ENCODE results near the gene TMEM259. TPM values are rescaled to one million over a fixed set of nuclear protein-coding genes. Genes with fewer than 3 reads are reported as not detected.

Gene TMEM259
- total RNA-seq, 2 donors from 2014 or later: 183 to 267 TPM

DNA sequence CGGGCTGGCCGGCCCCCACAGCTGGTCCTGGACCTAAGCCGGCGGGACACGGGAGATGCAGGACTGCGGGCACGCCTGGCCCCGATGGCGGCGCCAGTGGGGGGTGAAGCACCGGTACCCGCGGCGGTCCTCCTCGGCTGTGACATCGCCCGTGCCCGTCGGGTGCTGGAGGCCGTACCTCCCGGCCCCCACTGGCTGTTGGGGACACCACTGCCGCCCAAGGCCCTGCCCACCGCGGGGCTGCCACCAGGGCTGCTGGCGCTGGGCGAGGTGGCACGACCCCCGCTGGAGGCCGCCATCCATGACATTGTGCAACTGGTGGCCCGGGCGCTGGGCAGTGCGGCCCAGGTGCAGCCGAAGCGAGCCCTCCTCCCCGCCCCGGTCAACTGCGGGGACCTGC lies 17.6 kb downstream of the TMEM259 start:
- Histone ChIP-seq H3K36me3 (no peaks in the 10 kb centered on the region), H3K27ac (no peak overlapping the region), H3K4me1 (ENCODE audit: control insufficient read depth in 1 of 2, low read depth in 2 of 2) (peaks cover 0 to 3% of the 10 kb centered on the region in 2 donors), H3K27me3 (replicated peaks; ENCODE audit: insufficient read depth) (peaks cover 7% of the 10 kb centered on the region), H3K9me3 (no peaks in the 10 kb centered on the region), H3K4me3 (no peak overlapping the region)
- TF ChIP-seq, protein P1, sequence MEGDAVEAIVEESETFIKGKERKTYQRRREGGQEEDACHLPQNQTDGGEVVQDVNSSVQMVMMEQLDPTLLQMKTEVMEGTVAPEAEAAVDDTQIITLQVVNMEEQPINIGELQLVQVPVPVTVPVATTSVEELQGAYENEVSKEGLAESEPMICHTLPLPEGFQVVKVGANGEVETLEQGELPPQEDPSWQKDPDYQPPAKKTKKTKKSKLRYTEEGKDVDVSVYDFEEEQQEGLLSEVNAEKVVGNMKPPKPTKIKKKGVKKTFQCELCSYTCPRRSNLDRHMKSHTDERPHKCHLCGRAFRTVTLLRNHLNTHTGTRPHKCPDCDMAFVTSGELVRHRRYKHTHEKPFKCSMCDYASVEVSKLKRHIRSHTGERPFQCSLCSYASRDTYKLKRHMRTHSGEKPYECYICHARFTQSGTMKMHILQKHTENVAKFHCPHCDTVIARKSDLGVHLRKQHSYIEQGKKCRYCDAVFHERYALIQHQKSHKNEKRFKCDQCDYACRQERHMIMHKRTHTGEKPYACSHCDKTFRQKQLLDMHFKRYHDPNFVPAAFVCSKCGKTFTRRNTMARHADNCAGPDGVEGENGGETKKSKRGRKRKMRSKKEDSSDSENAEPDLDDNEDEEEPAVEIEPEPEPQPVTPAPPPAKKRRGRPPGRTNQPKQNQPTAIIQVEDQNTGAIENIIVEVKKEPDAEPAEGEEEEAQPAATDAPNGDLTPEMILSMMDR (IDR thresholded peaks at IDR 0.05): no peak
- DNase-seq (ENCODE audit: low spot score) (no peak), ATAC-seq (ENCODE audit: insufficient number of reproducible peaks, low FRiP score, low read depth) (no peak)

DNA sequence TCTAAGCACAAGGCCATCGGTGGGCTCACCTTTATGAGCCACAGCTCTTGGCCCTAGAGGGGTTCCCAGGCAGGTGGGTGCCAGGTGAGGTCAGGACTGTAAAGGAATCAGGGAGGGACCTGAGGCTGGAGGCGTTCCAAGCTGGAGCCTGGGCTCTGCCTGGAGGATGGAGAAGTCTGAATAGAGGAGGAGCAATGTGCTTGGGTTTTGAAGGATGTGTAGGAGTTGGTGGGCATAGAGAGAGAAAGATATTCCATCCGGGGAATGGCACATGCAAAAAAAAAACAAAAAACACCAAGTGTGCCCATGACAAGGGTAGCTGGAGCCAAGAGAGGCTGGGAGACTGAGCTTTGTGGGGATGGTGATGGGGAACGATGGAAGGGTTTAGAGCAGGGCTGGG lies 18.3 kb downstream of the TMEM259 start:
- DNase-seq (ENCODE audit: low spot score) (no peak), ATAC-seq (ENCODE audit: insufficient number of reproducible peaks, low FRiP score, low read depth) (no peak)
- H3K27me3 ChIP-seq (replicated peaks; ENCODE audit: insufficient read depth): peaks cover 7% of the 10 kb centered on the region
- H3K27ac ChIP-seq: no peak overlapping the region
- no peak overlapping the region for H3K4me3 ChIP-seq
- peaks cover 0 to 3% of the 10 kb centered on the region in 2 donors for H3K4me1 ChIP-seq (ENCODE audit: control insufficient read depth in 1 of 2, low read depth in 2 of 2)
- H3K9me3 ChIP-seq: no peaks in the 10 kb centered on the region
- TF ChIP-seq, protein P1 (IDR thresholded peaks at IDR 0.05): no peak
- H3K36me3 ChIP-seq: no peaks in the 10 kb centered on the region

DNA sequence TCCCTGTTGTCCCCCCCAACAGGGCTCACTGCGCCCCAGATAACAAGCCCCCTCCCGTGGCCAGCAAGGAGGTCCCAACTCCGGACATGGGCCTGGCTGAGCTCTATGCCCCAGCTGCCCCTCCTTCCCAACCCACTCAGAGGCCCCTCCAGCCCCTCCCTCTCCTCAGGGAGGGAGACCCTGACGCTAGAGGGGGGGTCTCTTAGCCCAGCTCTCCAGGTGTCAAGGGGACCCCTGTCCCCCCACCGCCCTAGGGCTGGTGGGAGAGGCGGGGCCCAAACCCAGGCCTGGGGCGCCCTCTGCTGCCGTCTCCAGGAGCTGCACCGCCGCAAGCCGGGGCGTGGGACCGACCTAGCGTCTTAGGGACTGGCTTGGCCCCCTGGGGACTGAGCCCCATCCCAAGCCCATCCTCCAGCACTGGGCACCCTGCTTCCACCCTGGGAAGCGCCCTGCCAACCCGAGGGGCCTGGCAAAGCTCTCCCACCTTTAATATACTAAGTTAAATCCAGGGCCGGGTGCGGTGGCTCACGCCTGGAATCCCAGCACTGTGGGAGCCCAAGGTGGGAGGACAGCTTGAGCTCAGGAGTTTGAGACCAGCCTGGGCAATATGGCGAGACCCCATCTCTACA lies 19.3 kb downstream of the TMEM259 start:
- peak overlapping the region; percentile 32 for H3K4me3 ChIP-seq
- TF ChIP-seq, protein P1 (IDR thresholded peaks at IDR 0.05): peak; percentile 91
- peaks cover 7% of the 10 kb centered on the region for H3K27me3 ChIP-seq (replicated peaks; ENCODE audit: insufficient read depth)
- no peak for DNase-seq (ENCODE audit: low spot score)
- H3K36me3 ChIP-seq: no peaks in the 10 kb centered on the region
- peaks cover 0 to 3% of the 10 kb centered on the region in 2 donors for H3K4me1 ChIP-seq (ENCODE audit: control insufficient read depth in 1 of 2, low read depth in 2 of 2)
- no peak for ATAC-seq (ENCODE audit: insufficient number of reproducible peaks, low FRiP score, low read depth)
- no peak overlapping the region for H3K27ac ChIP-seq
- H3K9me3 ChIP-seq: no peaks in the 10 kb centered on the region

DNA sequence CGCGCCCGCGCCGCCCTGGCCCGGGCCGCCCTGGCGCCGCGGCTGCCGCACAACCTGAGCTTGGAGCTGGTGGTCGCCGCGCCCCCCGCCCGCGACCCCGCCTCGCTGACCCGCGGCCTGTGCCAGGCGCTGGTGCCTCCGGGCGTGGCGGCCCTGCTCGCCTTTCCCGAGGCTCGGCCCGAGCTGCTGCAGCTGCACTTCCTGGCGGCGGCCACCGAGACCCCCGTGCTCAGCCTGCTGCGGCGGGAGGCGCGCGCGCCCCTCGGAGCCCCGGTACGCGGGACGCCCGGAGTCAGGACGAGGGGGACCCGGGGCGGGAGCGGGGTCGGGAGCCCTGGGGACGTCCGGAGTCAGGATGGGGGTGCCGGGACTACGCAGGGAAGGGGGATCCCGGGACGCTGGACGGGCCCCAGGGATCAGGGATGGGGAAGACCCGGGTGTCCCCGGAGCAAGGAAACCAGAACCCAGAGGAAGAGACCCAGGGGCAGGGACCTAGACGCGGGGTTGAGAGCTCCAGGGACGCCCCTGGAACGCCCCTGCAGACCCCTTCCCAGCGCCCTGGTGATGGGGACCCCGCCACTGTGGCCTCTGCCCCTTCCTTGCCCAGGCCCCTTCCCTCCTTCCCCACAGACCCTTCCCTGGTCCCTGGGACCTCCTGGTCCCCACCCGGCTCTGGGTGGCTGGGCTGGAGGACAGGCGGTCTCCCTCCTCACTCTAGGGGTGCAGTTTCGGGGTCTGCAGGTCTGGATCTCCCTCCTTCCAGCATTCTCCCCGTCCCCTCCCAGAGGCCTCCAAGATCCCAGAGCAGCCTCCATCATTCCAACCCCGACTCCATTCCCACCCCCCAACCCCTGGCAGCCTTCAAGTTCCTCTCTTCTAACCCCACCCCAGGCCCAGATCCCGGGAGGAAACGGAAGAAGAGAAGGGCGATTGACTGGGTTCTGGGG lies 20.1 kb downstream of the TMEM259 start:
- TF ChIP-seq, protein P1 (IDR thresholded peaks at IDR 0.05): no peak
- Histone ChIP-seq H3K27ac (no peak overlapping the region), H3K27me3 (replicated peaks; ENCODE audit: insufficient read depth) (peaks cover 7% of the 10 kb centered on the region), H3K4me3 (peak overlapping the region; percentile 32), H3K9me3 (no peaks in the 10 kb centered on the region), H3K4me1 (ENCODE audit: control insufficient read depth in 1 of 2, low read depth in 2 of 2) (peaks cover 0 to 3% of the 10 kb centered on the region in 2 donors), H3K36me3 (no peaks in the 10 kb centered on the region)
- DNase-seq (ENCODE audit: low spot score) (no peak), ATAC-seq (ENCODE audit: insufficient number of reproducible peaks, low FRiP score, low read depth) (no peak)

DNA sequence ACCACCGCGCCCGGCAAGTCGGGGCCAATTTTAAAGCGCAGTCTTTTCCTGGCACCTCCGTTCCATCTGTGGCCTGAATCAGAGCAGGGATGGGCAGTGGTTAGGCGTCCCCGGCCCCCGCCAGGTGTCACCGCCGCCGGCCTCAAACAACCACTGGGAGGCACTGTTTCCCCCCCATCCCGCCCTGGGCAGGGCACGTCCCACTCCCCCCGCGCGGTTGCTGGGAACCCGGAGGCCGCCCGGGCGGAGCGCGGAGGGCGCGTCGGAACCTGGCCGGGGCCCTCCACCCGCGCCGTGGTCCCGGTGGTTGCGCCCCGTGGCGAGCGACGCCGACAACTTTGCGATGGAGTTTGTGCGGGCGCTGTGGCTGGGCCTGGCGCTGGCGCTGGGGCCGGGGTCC lies 20.8 kb downstream of the TMEM259 start, which contains the start of gene GRIN3B:
Gene GRIN3B, plus strand, starts transcription at position 325 of the 400 bp plus-strand sequence. Its CDS starts 19 bp downstream, at position 344.
- peaks cover 0 to 3% of the 10 kb centered on the region in 2 donors for H3K4me1 ChIP-seq (ENCODE audit: control insufficient read depth in 1 of 2, low read depth in 2 of 2)
- DNase-seq (ENCODE audit: low spot score) (no peak), ATAC-seq (ENCODE audit: insufficient number of reproducible peaks, low FRiP score, low read depth) (no peak)
- no peaks in the 10 kb centered on the region for H3K9me3 ChIP-seq
- H3K36me3 ChIP-seq: no peaks in the 10 kb centered on the region
- H3K27me3 ChIP-seq (replicated peaks; ENCODE audit: insufficient read depth): peaks cover 7% of the 10 kb centered on the region
- TF ChIP-seq, protein P1 (IDR thresholded peaks at IDR 0.05): peak; percentile 32
- H3K27ac ChIP-seq: no peak within 1 kb of the TSS
- H3K4me3 ChIP-seq: peak within 1 kb of the TSS; percentile 37

Data from thoracic aorta (tissue), 2 donors.